ENCODE data around the gene GPATCH1. TPM values are rescaled to one million over a fixed set of nuclear protein-coding genes. Genes with fewer than 3 reads are reported as not detected.

The GPATCH1 gene, protein sequence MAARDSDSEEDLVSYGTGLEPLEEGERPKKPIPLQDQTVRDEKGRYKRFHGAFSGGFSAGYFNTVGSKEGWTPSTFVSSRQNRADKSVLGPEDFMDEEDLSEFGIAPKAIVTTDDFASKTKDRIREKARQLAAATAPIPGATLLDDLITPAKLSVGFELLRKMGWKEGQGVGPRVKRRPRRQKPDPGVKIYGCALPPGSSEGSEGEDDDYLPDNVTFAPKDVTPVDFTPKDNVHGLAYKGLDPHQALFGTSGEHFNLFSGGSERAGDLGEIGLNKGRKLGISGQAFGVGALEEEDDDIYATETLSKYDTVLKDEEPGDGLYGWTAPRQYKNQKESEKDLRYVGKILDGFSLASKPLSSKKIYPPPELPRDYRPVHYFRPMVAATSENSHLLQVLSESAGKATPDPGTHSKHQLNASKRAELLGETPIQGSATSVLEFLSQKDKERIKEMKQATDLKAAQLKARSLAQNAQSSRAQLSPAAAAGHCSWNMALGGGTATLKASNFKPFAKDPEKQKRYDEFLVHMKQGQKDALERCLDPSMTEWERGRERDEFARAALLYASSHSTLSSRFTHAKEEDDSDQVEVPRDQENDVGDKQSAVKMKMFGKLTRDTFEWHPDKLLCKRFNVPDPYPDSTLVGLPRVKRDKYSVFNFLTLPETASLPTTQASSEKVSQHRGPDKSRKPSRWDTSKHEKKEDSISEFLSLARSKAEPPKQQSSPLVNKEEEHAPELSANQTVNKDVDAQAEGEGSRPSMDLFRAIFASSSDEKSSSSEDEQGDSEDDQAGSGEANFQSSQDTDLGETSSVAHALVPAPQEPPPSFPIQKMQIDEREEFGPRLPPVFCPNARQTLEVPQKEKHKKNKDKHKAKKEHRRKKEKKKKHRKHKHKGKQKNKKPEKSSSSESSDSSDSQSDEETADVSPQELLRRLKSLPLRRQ
- 6.8 and 8.8 TPM in 2 replicates for total RNA-seq (2016; rRNA removed; fragmentation: Illumina TruSeq; extraction: Trizol)
- total RNA-seq (2016; cell fraction: cytosol; rRNA removed; fragmentation: Illumina TruSeq; extraction: Trizol; ENCODE audit: low read depth), result 3.5 and 3.6 TPM in 2 replicates
- total RNA-seq (2016; cell fraction: insoluble cytoplasmic fraction; rRNA removed; fragmentation: Illumina TruSeq; extraction: Trizol), result 6.7 and 8.0 TPM in 2 replicates
- 3.0 and 3.3 TPM in 2 replicates for total RNA-seq (2016; cell fraction: membrane; rRNA removed; fragmentation: Illumina TruSeq; extraction: Trizol)
- total RNA-seq (2016; cell fraction: nucleus; rRNA removed; fragmentation: Illumina TruSeq; extraction: Trizol), result 8.0 and 9.4 TPM in 2 replicates
- 6.4 and 6.9 TPM in 2 replicates for polyA plus RNA-seq (2011; rRNA removed)
- 4.7 and 4.9 TPM in 2 replicates for polyA plus RNA-seq (2011; cell fraction: cytosol; rRNA removed)
- polyA plus RNA-seq (2011; cell fraction: nucleus; rRNA removed), result 6.1 and 8.1 TPM in 2 replicates
- 5.3 and 5.8 TPM in 2 replicates for polyA plus RNA-seq (2012)
- 0.41 and 0.49 TPM in 2 replicates for polyA plus RNA-seq (2016; cell fraction: cytosol; fragmentation: Illumina TruSeq; extraction: Trizol; ENCODE audit: low read depth)
- 9.9 and 11.1 TPM in 2 replicates for polyA plus RNA-seq (2016; cell fraction: insoluble cytoplasmic fraction; fragmentation: Illumina TruSeq; extraction: Trizol; ENCODE audit: low read depth)
- polyA plus RNA-seq (2016; cell fraction: membrane; fragmentation: Illumina TruSeq; extraction: Trizol; ENCODE audit: low read depth), result 1.2 and 1.4 TPM in 2 replicates
- polyA plus RNA-seq (2016; cell fraction: nucleus; fragmentation: Illumina TruSeq; extraction: Trizol; ENCODE audit: insufficient read depth, low read depth), result 12.3 and 13.0 TPM in 2 replicates
- 8.9 and 26.0 TPM in 2 replicates for polyA minus RNA-seq (2011; rRNA and poly(A)+ RNA removed; ENCODE audit: low replicate concordance)
- 4.7 and 6.5 TPM in 2 replicates for polyA minus RNA-seq (2011; cell fraction: cytosol; rRNA and poly(A)+ RNA removed)
- polyA minus RNA-seq (2011; cell fraction: nucleus; rRNA and poly(A)+ RNA removed), result 10.9 and 12.7 TPM in 2 replicates
- Bru-seq, nascent RNA, result percentile 49 among the genes with signal in this experiment
- percentile 57 among the genes with signal in this experiment for BruChase-seq, experiment 1, labeled RNA remaining after a 6-hour chase
- BruChase-seq, experiment 2, labeled RNA remaining after a 2-hour chase, result percentile 54 among the genes with signal in this experiment
- long read RNA-seq, experiment 1, partial matches to known transcripts, result 5 of 7 reads
- long read RNA-seq, experiment 1, other reads (novel, unspliced or antisense), result 0 of 7 reads
- long read RNA-seq, experiment 2, transcript GPATCH1-201 (20 exons, 3,492 nt), result major isoform, 5 of 10 reads
- long read RNA-seq, experiment 2, partial matches to known transcripts, result 3 of 10 reads
- long read RNA-seq, experiment 2, other reads (novel, unspliced or antisense), result 2 of 10 reads

DNA sequence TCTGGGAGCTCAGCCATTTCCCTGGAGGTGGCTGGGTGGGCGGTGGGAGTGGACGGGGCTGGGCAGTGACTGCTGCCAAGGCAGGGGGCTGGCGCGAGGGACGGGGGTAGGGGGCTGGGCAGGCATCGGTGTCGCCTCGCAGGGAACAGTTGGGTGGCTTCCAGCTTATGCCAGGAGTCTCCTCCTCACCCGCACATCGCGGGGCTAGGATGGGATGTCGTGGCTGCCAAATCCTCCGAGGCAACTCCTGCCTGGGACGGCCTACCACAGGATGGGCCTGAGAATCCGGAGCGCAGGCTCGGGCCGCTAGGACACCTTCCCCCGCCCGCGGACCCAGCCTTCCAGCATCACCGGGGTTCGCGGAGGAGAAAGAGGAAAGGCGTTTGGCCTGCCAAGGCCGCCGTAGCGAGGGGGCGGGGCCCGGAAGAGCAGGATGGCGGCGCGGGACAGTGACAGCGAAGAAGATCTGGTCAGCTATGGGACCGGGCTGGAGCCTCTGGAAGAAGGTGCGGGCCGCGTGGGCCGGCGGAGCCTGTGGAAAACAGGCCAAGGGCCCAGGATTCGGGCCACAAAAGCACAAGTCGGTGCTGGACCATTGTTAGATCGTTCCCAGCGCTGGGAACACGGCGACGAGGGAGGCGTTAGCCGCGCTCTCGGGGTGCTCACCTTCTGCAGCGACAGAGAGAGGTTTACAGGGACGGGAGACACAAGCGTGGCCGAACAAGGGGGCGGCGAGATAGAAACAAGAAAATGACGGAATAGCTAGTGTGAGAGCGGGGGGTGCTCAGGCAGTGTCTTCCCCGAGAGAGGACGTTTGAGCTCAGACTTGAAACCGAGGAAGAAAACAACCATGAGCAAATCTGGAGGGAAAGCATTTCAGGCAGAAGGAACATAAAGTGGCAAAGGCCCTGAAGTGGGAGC is at the start of gene GPATCH1:
TSS of gene GPATCH1 (plus strand) at position 421 of the 921 bp plus-strand sequence. CDS start at position 434, 13 bp downstream.
- ATAC-seq (peak; percentile 90), DNase-seq (ENCODE audit: low spot score) (peak; percentile 73), FAIRE-seq (no peak)
- POLR2A ChIA-PET, result interaction anchor here (1.2 to 1.6 kb wide), 5 partner anchors 16 to 44 kb away, joined by 3 to 9 read pairs (median 5); no protein-coding TSS in a partner anchor
- in situ Hi-C loops (cut with HindIII; ENCODE audit: extremely low pct_ligation_motif_present, low pct_unique_long_range_greater_than_20kb) (no loop called here), intact Hi-C loops (cut with micrococcal nuclease; ENCODE audit: unreplicated experiment) (loop anchor here (2.0 kb wide), 1 partner anchor 16 kb away; the partner anchor contains the start of gene RHPN2)
- Histone ChIP-seq H3K79me2 (ENCODE audit: insufficient read depth, low read length) (peaks cover 17% of the 10 kb centered on the region), H3K4me3 (replicated peaks in 1 of 3; ENCODE audit: insufficient read depth in 1 of 3, low read depth in 2 of 3, low read length in 3 of 3) (peak within 1 kb of the TSS; percentile 90 to 100 (median 98)), H3K27ac (ENCODE audit: extremely low read length, insufficient read depth, low read length) (peak within 1 kb of the TSS; percentile 67), H3K36me3 (replicated peaks in 1 of 2; ENCODE audit: control insufficient read depth in 1 of 2, insufficient read depth in 2 of 2, low read length in 2 of 2) (no peaks in the 10 kb centered on the region), H2AFZ (ENCODE audit: low read length) (no peak within 1 kb of the TSS), H3K4me1 (ENCODE audit: insufficient read depth, low read length) (peaks cover 46% of the 10 kb centered on the region), H3K9me3 (ENCODE audit: low read length) (no peaks in the 10 kb centered on the region), H3K27me3 (ENCODE audit: control insufficient read depth in 1 of 2, insufficient read depth in 2 of 2, low read length in 2 of 2) (no peaks in the 10 kb centered on the region; a peak in 1 of 5 replicates), H3K4me2 (ENCODE audit: low read depth, low read length) (peak within 1 kb of the TSS; percentile 93), H4K20me1 (ENCODE audit: insufficient read depth, low read length) (no peaks in the 10 kb centered on the region), H3K9ac (ENCODE audit: insufficient read depth, low read depth, low read length) (peak within 1 kb of the TSS; percentile 88)
- WGBS (ENCODE audit: low lambda C conversion rate), result 3% methylated on average over 41 of the region's 62 CpGs
- CTCF ChIA-PET (ENCODE audit: low intra/inter-chr PET ratio, low total read pairs), result no interaction called here
- TSS peak; percentile 74 for BruUV-seq (replicated peaks)
- TF ChIP-seq ZKSCAN8 (CRISPR knock-in tag; IDR thresholded peaks at IDR 0.05; ENCODE audit: borderline replicate concordance) (0 out of 2 replicates have a peak, but pooled peaks have one; percentile 69), HNRNPH1 (optimal IDR thresholded peaks at IDR 0.05; ENCODE audit: low read depth, low read length) (no peak), ZNF10 (CRISPR knock-in tag; IDR thresholded peaks at IDR 0.05; ENCODE audit: borderline replicate concordance, low read depth) (no peak), ZNF317 (CRISPR knock-in tag; IDR thresholded peaks at IDR 0.05) (no peak), IRF2 (CRISPR knock-in tag; IDR thresholded peaks at IDR 0.05) (peak; percentile 89), PRMT3 (CRISPR knock-in tag; IDR thresholded peaks at IDR 0.05; ENCODE audit: borderline replicate concordance, low read depth) (no peak), ZBTB42 (CRISPR knock-in tag; IDR thresholded peaks at IDR 0.05) (no peak)
- TF ChIP-seq, protein P1, sequence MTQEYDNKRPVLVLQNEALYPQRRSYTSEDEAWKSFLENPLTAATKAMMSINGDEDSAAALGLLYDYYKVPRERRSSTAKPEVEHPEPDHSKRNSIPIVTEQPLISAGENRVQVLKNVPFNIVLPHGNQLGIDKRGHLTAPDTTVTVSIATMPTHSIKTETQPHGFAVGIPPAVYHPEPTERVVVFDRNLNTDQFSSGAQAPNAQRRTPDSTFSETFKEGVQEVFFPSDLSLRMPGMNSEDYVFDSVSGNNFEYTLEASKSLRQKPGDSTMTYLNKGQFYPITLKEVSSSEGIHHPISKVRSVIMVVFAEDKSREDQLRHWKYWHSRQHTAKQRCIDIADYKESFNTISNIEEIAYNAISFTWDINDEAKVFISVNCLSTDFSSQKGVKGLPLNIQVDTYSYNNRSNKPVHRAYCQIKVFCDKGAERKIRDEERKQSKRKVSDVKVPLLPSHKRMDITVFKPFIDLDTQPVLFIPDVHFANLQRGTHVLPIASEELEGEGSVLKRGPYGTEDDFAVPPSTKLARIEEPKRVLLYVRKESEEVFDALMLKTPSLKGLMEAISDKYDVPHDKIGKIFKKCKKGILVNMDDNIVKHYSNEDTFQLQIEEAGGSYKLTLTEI (CRISPR knock-in tag; conservative IDR thresholded peaks at IDR 0.05), result no peak
- TF ChIP-seq, protein P2, sequence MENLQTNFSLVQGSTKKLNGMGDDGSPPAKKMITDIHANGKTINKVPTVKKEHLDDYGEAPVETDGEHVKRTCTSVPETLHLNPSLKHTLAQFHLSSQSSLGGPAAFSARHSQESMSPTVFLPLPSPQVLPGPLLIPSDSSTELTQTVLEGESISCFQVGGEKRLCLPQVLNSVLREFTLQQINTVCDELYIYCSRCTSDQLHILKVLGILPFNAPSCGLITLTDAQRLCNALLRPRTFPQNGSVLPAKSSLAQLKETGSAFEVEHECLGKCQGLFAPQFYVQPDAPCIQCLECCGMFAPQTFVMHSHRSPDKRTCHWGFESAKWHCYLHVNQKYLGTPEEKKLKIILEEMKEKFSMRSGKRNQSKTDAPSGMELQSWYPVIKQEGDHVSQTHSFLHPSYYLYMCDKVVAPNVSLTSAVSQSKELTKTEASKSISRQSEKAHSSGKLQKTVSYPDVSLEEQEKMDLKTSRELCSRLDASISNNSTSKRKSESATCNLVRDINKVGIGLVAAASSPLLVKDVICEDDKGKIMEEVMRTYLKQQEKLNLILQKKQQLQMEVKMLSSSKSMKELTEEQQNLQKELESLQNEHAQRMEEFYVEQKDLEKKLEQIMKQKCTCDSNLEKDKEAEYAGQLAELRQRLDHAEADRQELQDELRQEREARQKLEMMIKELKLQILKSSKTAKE (CRISPR knock-in tag; IDR thresholded peaks at IDR 0.05; ENCODE audit: borderline replicate concordance), result no peak
